ENCODE results near the gene RCHY1. TPM values are rescaled to one million over a fixed set of nuclear protein-coding genes. Genes with fewer than 3 reads are reported as not detected.

The RCHY1 gene
- total and polyA plus RNA-seq, 12 donors = 7.4 to 54.2 (median 31.4) TPM

GRCh38 chr4:75470738-75471137 lies 43.5 kb downstream of the RCHY1 start:
- no peaks in the 10 kb centered on the region for H3K4me1 ChIP-seq (replicated peaks in 1 of 2)
- no peaks in the 10 kb centered on the region for H3K36me3 ChIP-seq (replicated peaks in 1 of 2)
- no peak overlapping the region for H3K4me3 ChIP-seq
- no peaks in the 10 kb centered on the region for H3K27me3 ChIP-seq
- H3K27ac ChIP-seq = no peak overlapping the region
- 92 to 100% (median 96%) methylated on average over 1 of the region's 1 CpG for WGBS, 4 donors
- no peaks in the 10 kb centered on the region for H3K9me3 ChIP-seq (replicated peaks in 1 of 3)
- no peak for DNase-seq
- TF ChIP-seq POLR2A (IDR thresholded peaks at IDR 0.05) (no peak), CTCF (IDR thresholded peaks at IDR 0.05) (no peak)
- intact Hi-C loops (cut with DNase I) = no loop called here

- H3K4me1 ChIP-seq (replicated peaks in 1 of 2) = no peaks in the 10 kb centered on the region
- no peaks in the 10 kb centered on the region for H3K27me3 ChIP-seq
- no peak overlapping the region for H3K27ac ChIP-seq
- no peak overlapping the region for H3K4me3 ChIP-seq
- H3K9me3 ChIP-seq (replicated peaks in 1 of 3) = no peaks in the 10 kb centered on the region
- no peaks in the 10 kb centered on the region for H3K36me3 ChIP-seq (replicated peaks in 1 of 2)
- intact Hi-C loops (cut with DNase I) = no loop called here
- 96 to 100% (median 99%) methylated on average over 1 of the region's 1 CpG for WGBS, 4 donors
- TF ChIP-seq CTCF (IDR thresholded peaks at IDR 0.05) (no peak), POLR2A (IDR thresholded peaks at IDR 0.05) (no peak)
- no peak for DNase-seq
These were observed 44.3 kb downstream of the RCHY1 start for GRCh38 chr4:75469896-75470295.

GRCh38 chr4:75457365-75457764 lies 56.8 kb downstream of the RCHY1 start:
- no peak for DNase-seq
- no peaks in the 10 kb centered on the region for H3K9me3 ChIP-seq (replicated peaks in 1 of 3)
- TF ChIP-seq CTCF (IDR thresholded peaks at IDR 0.05) (no peak), POLR2A (IDR thresholded peaks at IDR 0.05) (no peak)
- no peaks in the 10 kb centered on the region for H3K4me1 ChIP-seq (replicated peaks in 1 of 2)
- intact Hi-C loops (cut with DNase I) = no loop called here
- H3K36me3 ChIP-seq (replicated peaks in 1 of 2) = no peaks in the 10 kb centered on the region
- WGBS, 4 donors = 77 to 85% (median 81%) methylated on average over 3 of the region's 3 CpGs
- H3K4me3 ChIP-seq = no peak overlapping the region
- H3K27me3 ChIP-seq = no peaks in the 10 kb centered on the region
- no peak overlapping the region for H3K27ac ChIP-seq

- H3K36me3 ChIP-seq (replicated peaks in 1 of 2) = no peaks in the 10 kb centered on the region
- H3K27me3 ChIP-seq = no peaks in the 10 kb centered on the region
- no peaks in the 10 kb centered on the region for H3K4me1 ChIP-seq (replicated peaks in 1 of 2)
- H3K9me3 ChIP-seq (replicated peaks in 1 of 3) = no peaks in the 10 kb centered on the region
- peak overlapping the region in 1 of 5 donors; percentile 50 for H3K27ac ChIP-seq
- intact Hi-C loops (cut with DNase I) = no loop called here
- no peak overlapping the region for H3K4me3 ChIP-seq
- 38 to 93% (median 51%) methylated on average over 2 of the region's 2 CpGs for WGBS, 4 donors
- TF ChIP-seq POLR2A (IDR thresholded peaks at IDR 0.05) (peak in 1 of 2 donors; percentile 11), CTCF (IDR thresholded peaks at IDR 0.05) (no peak)
- peak in 1 of 7 donors; percentile 77 for DNase-seq
These were observed 80.1 kb downstream of the RCHY1 start for GRCh38 chr4:75434105-75434504.
